ENCODE measurements around the gene BAG1.

GRCh38 chr9:33230756-33231622 lies 33.5 kb downstream of the BAG1 start:
- TF ChIP-seq CTCF (IDR thresholded peaks at IDR 0.05): no peak
- no peak for TF ChIP-seq ZFX (IDR thresholded peaks at IDR 0.05; ENCODE audit: borderline replicate concordance)

Measured in 22Rv1 (cell line).